Ascending aorta (tissue), 2 donors: Measurements from ENCODE around the gene SEC16B. TPM values are rescaled to one million over a fixed set of nuclear protein-coding genes. Genes with fewer than 3 reads are reported as not detected.
A peak's percentile ranks its signal among the peaks of the same experiment; 100 is the strongest.

Experiments used
- DNase-seq, 2 donors: peaks; one replicate each; pipeline ENCODE4 v3.0.0-alpha.2; 2019; ENCODE audit warnings: low spot score in 2 of 2
- H3K27ac ChIP-seq, 2 donors: fragments of 200-600 bp; sonication (generic); one replicate each; pipeline ENCODE4 v1.5.1; 2016 to 2017; ENCODE audit warnings: mild to moderate bottlenecking in 1 of 2
- H3K27me3 ChIP-seq: fragments of 200-600 bp; sonication (generic); one replicate; pipeline ENCODE4 v1.5.1; 2017
- H3K36me3 ChIP-seq, 2 donors: fragments of 200-600 bp; sonication (generic); one replicate each; pipeline ENCODE4 v1.5.1; 2016
- H3K4me1 ChIP-seq, 2 donors: fragments of 200-600 bp; sonication (generic); one replicate each; pipeline ENCODE4 v1.5.1; 2016 to 2017; ENCODE audit warnings: mild to moderate bottlenecking in 1 of 2
- H3K4me3 ChIP-seq, 2 donors: fragments of 200-600 bp; sonication (generic); one replicate each; pipeline ENCODE4 v1.5.1; 2016 to 2017; ENCODE audit warnings: mild to moderate bottlenecking in 1 of 2
- H3K9me3 ChIP-seq, 2 donors: fragments of 200-600 bp; sonication (generic); one replicate each; pipeline ENCODE4 v1.5.1; 2016
- CTCF ChIP-seq, 3 experiments: fragments of 200-600 bp in 2 of 3; fragments of 450-650 bp in 1 of 3; sonication (generic) in 2 of 3; IDR thresholded peaks; one replicate each; pipeline ENCODE4 v1.5.1; 2016 to 2019; ENCODE audit warnings: antibody characterized with exemption in 3 of 3, mild to moderate bottlenecking in 1 of 3, moderate library complexity in 1 of 3
- intact Hi-C: fragments of 100-400 bp; cut with DNase I; formaldehyde crosslinking; loops from one replicate; pipeline ENCODE4 v1.15.1; 2023
- total RNA-seq: library from RNA; depleted of rRNA; stranded (reverse); fragments of >200 nt; gene quantifications from one replicate; pipeline ENCODE4 v1.1.0, GENCODE V29; 2016

Gene SEC16B
- total RNA-seq, 1 donor from 2014 or later, result 8.6 TPM

- H3K4me1 ChIP-seq, result no peaks in the 10 kb centered on the region
- no peak overlapping the region for H3K4me3 ChIP-seq
- no peak for DNase-seq
- no peak overlapping the region for H3K27ac ChIP-seq
- intact Hi-C loops, result no loop called here
- H3K27me3 ChIP-seq, result no peaks in the 10 kb centered on the region
- TF ChIP-seq CTCF (IDR thresholded peaks at IDR 0.05), result no peak
- peaks cover 0 to 7% of the 10 kb centered on the region in 2 donors for H3K36me3 ChIP-seq
- H3K9me3 ChIP-seq, result no peaks in the 10 kb centered on the region
These were observed 17.6 kb downstream of the SEC16B start for GRCh38 chr1:177952249-177952648.

- Histone ChIP-seq H3K27ac (no peak overlapping the region), H3K4me3 (no peak overlapping the region), H3K4me1 (no peaks in the 10 kb centered on the region), H3K27me3 (no peaks in the 10 kb centered on the region), H3K9me3 (no peaks in the 10 kb centered on the region), H3K36me3 (peaks cover 0 to 18% of the 10 kb centered on the region in 2 donors)
- intact Hi-C loops, result no loop called here
- DNase-seq, result no peak
- TF ChIP-seq CTCF (IDR thresholded peaks at IDR 0.05), result no peak
These were observed 19.4 kb downstream of the SEC16B start for GRCh38 chr1:177950506-177950905.

- intact Hi-C loops, result loop anchor here (5.0 kb wide), 1 partner anchor 1051 kb away; no protein-coding TSS in a partner anchor
- Histone ChIP-seq H3K4me3 (no peak overlapping the region), H3K36me3 (peaks cover 12 to 28% of the 10 kb centered on the region in 2 donors)
These were observed 21.4 kb downstream of the SEC16B start for GRCh38 chr1:177948336-177948972.

GRCh38 chr1:177947623-177948022 is 22.2 kb downstream of the SEC16B start:
- intact Hi-C loops, result loop anchor here (5.0 kb wide), 1 partner anchor 1050 kb away; no protein-coding TSS in a partner anchor
- Histone ChIP-seq H3K4me1 (no peaks in the 10 kb centered on the region), H3K36me3 (peaks cover 19 to 35% of the 10 kb centered on the region in 2 donors), H3K4me3 (no peak overlapping the region), H3K27me3 (no peaks in the 10 kb centered on the region), H3K27ac (no peak overlapping the region), H3K9me3 (no peaks in the 10 kb centered on the region)
- DNase-seq, result no peak
- TF ChIP-seq CTCF (IDR thresholded peaks at IDR 0.05), result no peak

More at GRCh38 chr1:177948336-177948972, 21.4 kb downstream of the SEC16B start:
- H3K9me3 ChIP-seq, result no peaks in the 10 kb centered on the region
- no peak overlapping the region for H3K27ac ChIP-seq
- no peaks in the 10 kb centered on the region for H3K27me3 ChIP-seq
- no peaks in the 10 kb centered on the region for H3K4me1 ChIP-seq
- DNase-seq, result peak in 1 of 2 donors; percentile 70
- TF ChIP-seq CTCF (IDR thresholded peaks at IDR 0.05), result peak; percentile 64 to 86 (median 76)

GRCh38 chr1:177945943-177946650 is 23.8 kb downstream of the SEC16B start:
- H3K4me1 ChIP-seq, result no peaks in the 10 kb centered on the region
- H3K27ac ChIP-seq, result no peak overlapping the region
- intact Hi-C loops, result loop anchor here (5.0 kb wide), 1 partner anchor 1049 kb away; no protein-coding TSS in a partner anchor
- no peaks in the 10 kb centered on the region for H3K9me3 ChIP-seq
- no peaks in the 10 kb centered on the region for H3K27me3 ChIP-seq
- DNase-seq, result no peak
- H3K4me3 ChIP-seq, result no peak overlapping the region
- TF ChIP-seq CTCF (IDR thresholded peaks at IDR 0.05), result peak; percentile 19 to 68 (median 47)
- peaks cover 27 to 42% of the 10 kb centered on the region in 2 donors for H3K36me3 ChIP-seq
